Measurements from ENCODE around the gene SSC4D. TPM values are rescaled to one million over a fixed set of nuclear protein-coding genes. Genes with fewer than 3 reads are reported as not detected.

The SSC4D gene
- total RNA-seq: 10 to 100 TPM in 1 of 4 donors, 1 to 10 TPM in 2, under 1 TPM in 1; 0.88 to 11.1 (median 3.5) TPM

GRCh38 chr7:76409537-76409936 is at the start of gene SSC4D:
TSS of gene SSC4D (minus strand) at chr7:76409697. CDS start at chr7:76404439, 5,258 bp downstream.
- TF ChIP-seq CTCF (IDR thresholded peaks at IDR 0.05; ENCODE audit: low read depth): no peak

GRCh38 chr7:76430836-76431235 is 21.3 kb upstream of the SSC4D start:
- no peak for TF ChIP-seq CTCF (IDR thresholded peaks at IDR 0.05; ENCODE audit: low read depth)

GRCh38 chr7:76430211-76430610 is 20.7 kb upstream of the SSC4D start:
- TF ChIP-seq CTCF (IDR thresholded peaks at IDR 0.05; ENCODE audit: low read depth): no peak

GRCh38 chr7:76428868-76429805 is 19.6 kb upstream of the SSC4D start:
- no peak for TF ChIP-seq CTCF (IDR thresholded peaks at IDR 0.05; ENCODE audit: low read depth)

- TF ChIP-seq CTCF (IDR thresholded peaks at IDR 0.05; ENCODE audit: low read depth): no peak
Measured at GRCh38 chr7:76428149-76428823, 18.8 kb upstream of the SSC4D start.

- no peak for TF ChIP-seq CTCF (IDR thresholded peaks at IDR 0.05; ENCODE audit: low read depth)
Measured at GRCh38 chr7:76427635-76428034, 18.1 kb upstream of the SSC4D start.

- no peak for TF ChIP-seq CTCF (IDR thresholded peaks at IDR 0.05; ENCODE audit: low read depth)
Measured at GRCh38 chr7:76426246-76426645, 16.7 kb upstream of the SSC4D start.
